Subcutaneous abdominal adipose tissue (tissue), 5 donors: Measurements from ENCODE around the gene ZNF101.
"Not testable (repeated sequence)": the region's sequence is repeated elsewhere in the genome, so short reads cannot be mapped to it uniquely, and the experiment has no call there.

Experiments used
- H3K27ac ChIP-seq: one replicate; pipeline ENCODE4 v1.7.0; 2013; ENCODE audit warnings: low read depth, mild to moderate bottlenecking, inconsistent platforms, low read length, moderate library complexity
- H3K27me3 ChIP-seq, 5 donors: one replicate each; pipeline ENCODE4 v1.7.0; 2013; ENCODE audit warnings: low read length in 5 of 5, inconsistent platforms in 1 of 5; ENCODE audit not compliant: control insufficient read depth in 5 of 5, insufficient read depth in 4 of 5
- H3K36me3 ChIP-seq, 5 donors: one replicate each; pipeline ENCODE4 v1.7.0; 2013; ENCODE audit warnings: low read length in 5 of 5; ENCODE audit not compliant: control insufficient read depth in 5 of 5, insufficient read depth in 5 of 5
- H3K4me1 ChIP-seq, 5 donors: one replicate each; pipeline ENCODE4 v1.7.0; 2013; ENCODE audit warnings: low read length in 5 of 5, mild to moderate bottlenecking in 3 of 5, moderate library complexity in 1 of 5; ENCODE audit not compliant: control insufficient read depth in 5 of 5, insufficient read depth in 5 of 5
- H3K4me3 ChIP-seq, 5 donors: one replicate each; pipeline ENCODE4 v1.7.0; 2013; ENCODE audit warnings: low read length in 5 of 5, low read depth in 1 of 5
- H3K9ac ChIP-seq, 5 donors: one replicate each; pipeline ENCODE4 v1.7.0; 2013; ENCODE audit warnings: low read length in 5 of 5, mild to moderate bottlenecking in 4 of 5, moderate library complexity in 3 of 5
- H3K9me3 ChIP-seq, 5 donors: one replicate each; pipeline ENCODE4 v1.7.0; 2013; ENCODE audit warnings: low read length in 5 of 5; ENCODE audit not compliant: control insufficient read depth in 5 of 5
- donor health status: healthy.
- donor health status: healthy.
- donor health status: healthy.
- donor health status: healthy.
- donor health status: healthy.

Gene ZNF101

DNA sequence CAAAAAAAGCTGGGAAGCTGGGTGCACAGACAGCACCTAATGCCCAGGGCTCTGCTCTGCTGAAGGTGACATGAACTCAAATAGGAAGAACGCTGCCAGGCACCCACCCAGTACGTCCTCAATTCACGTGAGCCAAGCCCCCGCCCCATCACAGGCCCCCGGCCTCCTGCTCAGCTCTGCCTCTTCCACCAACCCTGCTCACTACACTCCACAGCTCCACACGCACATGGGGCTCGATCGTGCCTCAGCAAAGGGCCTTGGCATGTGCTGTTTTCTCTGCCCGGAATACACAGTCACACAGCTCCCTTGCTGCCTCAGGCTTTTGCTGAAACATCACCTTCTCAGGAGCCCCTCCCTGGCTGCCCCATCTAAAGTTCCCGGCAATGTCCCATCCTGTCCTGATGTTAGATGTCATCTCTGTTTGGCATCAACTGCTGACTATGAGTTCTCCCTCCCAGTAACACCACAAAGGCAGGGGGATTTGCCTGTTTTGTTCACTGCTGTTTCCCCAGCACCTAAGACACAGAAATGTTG is 7.4 kb upstream of the ZNF101 start:
- Histone ChIP-seq H3K4me3 (peak overlapping the region in 1 of 5 donors; percentile 13), H3K27ac (no peak overlapping the region), H3K27me3 (no peaks in the 10 kb centered on the region), H3K9me3 (no peaks in the 10 kb centered on the region), H3K9ac (peak overlapping the region in 1 of 5 donors; percentile 21), H3K4me1 (peaks cover 14 to 26% (median 23%) of the 10 kb centered on the region in 5 donors), H3K36me3 (peaks cover 3 to 39% (median 36%) of the 10 kb centered on the region in 5 donors)

DNA sequence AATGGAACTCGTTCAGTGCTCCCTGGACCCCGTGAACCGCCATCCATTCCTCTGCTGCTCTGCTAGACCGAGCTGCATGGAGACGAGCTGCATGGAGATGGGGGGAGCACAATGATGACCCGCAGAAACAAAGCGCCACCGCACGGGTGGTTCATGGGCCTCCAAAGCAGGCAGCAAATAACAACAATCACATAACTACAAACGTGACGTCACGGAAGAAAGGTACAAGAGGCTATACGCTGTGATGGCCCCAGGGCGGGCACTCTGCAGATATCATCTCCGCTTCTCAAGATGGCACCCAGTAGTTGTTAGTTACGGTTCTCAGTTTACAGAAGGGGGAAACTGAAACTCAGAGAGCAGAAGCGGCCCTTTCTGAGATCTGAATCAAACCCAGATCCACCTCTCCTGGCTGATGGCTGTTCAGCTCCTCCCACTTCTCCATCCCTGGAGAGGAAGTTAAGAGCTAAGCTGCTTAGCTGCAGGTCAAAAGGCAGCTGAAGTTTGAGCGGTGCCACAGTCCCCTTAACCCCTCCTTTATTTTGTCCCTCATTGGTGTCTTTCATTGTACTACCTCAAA is 6.9 kb upstream of the ZNF101 start:
- H3K4me1 ChIP-seq: peaks cover 14 to 26% (median 23%) of the 10 kb centered on the region in 5 donors
- H3K4me3 ChIP-seq: peak overlapping the region in 1 of 5 donors; percentile 98
- no peaks in the 10 kb centered on the region for H3K9me3 ChIP-seq
- H3K27ac ChIP-seq: no peak overlapping the region
- no peaks in the 10 kb centered on the region for H3K27me3 ChIP-seq
- peaks cover 3 to 34% (median 30%) of the 10 kb centered on the region in 5 donors for H3K36me3 ChIP-seq
- H3K9ac ChIP-seq: peak overlapping the region in 3 of 5 donors; percentile 1 to 32 (median 21)

- Histone ChIP-seq H3K36me3 (peaks cover 3 to 28% (median 24%) of the 10 kb centered on the region in 5 donors), H3K27ac (peak overlapping the region; percentile 90), H3K27me3 (no peaks in the 10 kb centered on the region), H3K9me3 (no peaks in the 10 kb centered on the region), H3K9ac (peak overlapping the region; percentile 3 to 94 (median 82)), H3K4me3 (peak overlapping the region; percentile 65 to 98 (median 91)), H3K4me1 (peaks cover 14 to 26% (median 23%) of the 10 kb centered on the region in 5 donors)
Observed at GRCh38 chr19:19662344-19662743, 6.3 kb upstream of the ZNF101 start.

GRCh38 chr19:19662871-19663255 is 5.8 kb upstream of the ZNF101 start:
- Histone ChIP-seq H3K9me3 (no peaks in the 10 kb centered on the region), H3K27ac (peak overlapping the region; percentile 90), H3K9ac (peak overlapping the region; percentile 3 to 94 (median 82)), H3K4me1 (peaks cover 14 to 30% (median 23%) of the 10 kb centered on the region in 5 donors), H3K36me3 (peaks cover 3 to 23% (median 21%) of the 10 kb centered on the region in 5 donors), H3K4me3 (peak overlapping the region; percentile 65 to 98 (median 91)), H3K27me3 (no peaks in the 10 kb centered on the region)

- H3K4me3 ChIP-seq: peak within 1 kb of the TSS; percentile 65 to 98 (median 91)
- H3K4me1 ChIP-seq: peaks cover 14 to 37% (median 28%) of the 10 kb centered on the region in 5 donors
- H3K36me3 ChIP-seq: peaks cover 0 to 17% (median 16%) of the 10 kb centered on the region in 5 donors
- peak within 1 kb of the TSS; percentile 90 for H3K27ac ChIP-seq
- no peaks in the 10 kb centered on the region for H3K9me3 ChIP-seq
- no peaks in the 10 kb centered on the region for H3K27me3 ChIP-seq
- peak within 1 kb of the TSS; percentile 3 to 94 (median 82) for H3K9ac ChIP-seq
Observed at GRCh38 chr19:19663256-19664120, 5.2 kb upstream of the ZNF101 start, which contains the start of gene ATP13A1. ATP13A1 (minus strand) TSS chr19:19663676; CDS start chr19:19663666, 10 bp downstream.

- H3K4me1 ChIP-seq: peaks cover 14 to 52% (median 40%) of the 10 kb centered on the region in 5 donors
- H3K9me3 ChIP-seq, H3K4me3 ChIP-seq, H3K27me3 ChIP-seq, H3K27ac ChIP-seq, H3K36me3 ChIP-seq, H3K9ac ChIP-seq: not testable (repeated sequence)
Observed at GRCh38 chr19:19665420-19665948, 3.2 kb upstream of the ZNF101 start.

- H3K27ac ChIP-seq: no peak overlapping the region
- no peaks in the 10 kb centered on the region for H3K27me3 ChIP-seq
- H3K36me3 ChIP-seq: peaks cover 0 to 17% (median 0%) of the 10 kb centered on the region in 5 donors
- peak overlapping the region in 3 of 5 donors; percentile 28 to 95 (median 31) for H3K9ac ChIP-seq
- H3K9me3 ChIP-seq: no peaks in the 10 kb centered on the region
- H3K4me1 ChIP-seq: peaks cover 0 to 26% (median 18%) of the 10 kb centered on the region in 5 donors
- peak overlapping the region in 2 of 5 donors; percentile 86 to 88 for H3K4me3 ChIP-seq
Observed at GRCh38 chr19:19670070-19670551, 1.5 kb downstream of the ZNF101 start.

GRCh38 chr19:19672816-19673215 is 4.2 kb downstream of the ZNF101 start:
- Histone ChIP-seq H3K27ac (no peak overlapping the region), H3K27me3 (no peaks in the 10 kb centered on the region), H3K36me3 (peaks cover 0 to 34% (median 9%) of the 10 kb centered on the region in 5 donors), H3K4me3 (no peak overlapping the region), H3K9ac (no peak overlapping the region), H3K4me1 (peaks cover 0 to 22% (median 18%) of the 10 kb centered on the region in 5 donors), H3K9me3 (peaks cover 0 to 5% (median 0%) of the 10 kb centered on the region in 5 donors)

DNA sequence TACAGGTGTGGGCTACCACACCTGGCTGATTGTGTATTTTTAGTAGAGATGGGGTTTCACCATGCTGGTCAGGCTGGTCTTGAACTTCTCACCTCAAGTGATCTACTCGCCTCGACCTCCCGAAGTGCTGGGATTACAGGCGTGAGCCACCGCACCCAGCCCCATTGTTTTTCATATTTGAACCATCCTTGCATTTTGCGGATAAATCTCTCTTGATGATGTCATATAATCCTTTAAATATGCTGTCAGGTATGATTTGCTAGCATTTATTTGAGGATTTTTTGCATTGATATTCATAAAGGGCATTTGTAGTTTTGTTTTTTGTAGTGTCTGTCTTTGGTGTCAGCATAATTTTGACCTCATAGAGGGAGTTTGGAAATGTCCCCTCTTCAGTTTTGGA is 5.7 kb downstream of the ZNF101 start:
- H3K4me3 ChIP-seq: no peak overlapping the region
- H3K27ac ChIP-seq: no peak overlapping the region
- peaks cover 9 to 48% (median 22%) of the 10 kb centered on the region in 5 donors for H3K36me3 ChIP-seq
- peaks cover 0 to 10% (median 7%) of the 10 kb centered on the region in 5 donors for H3K9me3 ChIP-seq
- H3K4me1 ChIP-seq: peaks cover 0 to 11% (median 9%) of the 10 kb centered on the region in 5 donors
- no peaks in the 10 kb centered on the region for H3K27me3 ChIP-seq
- H3K9ac ChIP-seq: no peak overlapping the region
